SK-N-SH (cell line): ENCODE data around the gene PIK3CA. TPM values are rescaled to one million over a fixed set of nuclear protein-coding genes. Genes with fewer than 3 reads are reported as not detected.

Source experiments
- CTCF ChIA-PET: fragments of 300-600, 350-600 bp; formaldehyde crosslinking; extraction: SDS; loops from one replicate; lab custom pipeline; 2021; lab: Yijun Ruan, JAX
- POLR2A ChIA-PET: fragments of 350-600 bp; sonication (Branson Sonifier 250); formaldehyde crosslinking; extraction: SDS; loops from one replicate; lab custom pipeline; 2020; ENCODE audit warnings: antibody characterized with exemption, inconsistent platforms; lab: Yijun Ruan, JAX
- DNase-seq: peaks from one replicate; pipeline ENCODE4 v3.0.0; 2012
- H2AFZ ChIP-seq: fragments of 200-600 bp; sonication (generic); 2 replicates; pipeline ENCODE4 v1.8.1; 2016; ENCODE audit warnings: antibody characterized with exemption, mild to moderate bottlenecking, low read depth
- H3F3A ChIP-seq: fragments of 200-600 bp; sonication (generic); replicated peaks from 2 replicates; pipeline ENCODE3; 2016; ENCODE audit warnings: antibody characterized with exemption, mild to moderate bottlenecking; ENCODE audit not compliant: insufficient read depth
- H3K27ac ChIP-seq, 2 experiments: fragments of 200-500 bp in 1 of 2; fragments of 200-600 bp in 1 of 2; sonication (Bioruptor generic) in 1 of 2; sonication (generic), shearing (Covaris generic) in 1 of 2; 2 replicates each; pipeline versions ENCODE4 v1.5.1 to v1.6.1; 2014 to 2016; ENCODE audit warnings: low read depth in 2 of 2, inconsistent platforms in 1 of 2, low read length in 1 of 2, mild to moderate bottlenecking in 1 of 2, mixed read lengths in 1 of 2
- H3K27me3 ChIP-seq: fragments of 200-600 bp; sonication (generic), shearing (Covaris generic); 2 replicates; pipeline ENCODE4 v1.6.1; 2016; ENCODE audit warnings: mixed run types; ENCODE audit not compliant: insufficient read depth
- H3K36me3 ChIP-seq, 2 experiments: fragments of 200-500 bp in 1 of 2; fragments of 200-600 bp in 1 of 2; sonication (Bioruptor generic) in 1 of 2; sonication (generic) in 1 of 2; replicated peaks in 1 of 2; 2 replicates each; pipeline versions ENCODE3 to v1.5.1; 2014 to 2016; ENCODE audit warnings: low read length in 1 of 2, mild to moderate bottlenecking in 1 of 2; ENCODE audit not compliant: insufficient read depth in 2 of 2, control insufficient read depth in 1 of 2
- H3K4me1 ChIP-seq, 2 experiments: fragments of 200-500 bp in 1 of 2; fragments of 200-600 bp in 1 of 2; sonication (Bioruptor generic) in 1 of 2; sonication (generic), shearing (Covaris generic) in 1 of 2; 2 replicates each; pipeline versions ENCODE4 v1.5.1 to v1.6.1; 2014 to 2016; ENCODE audit warnings: low read depth in 1 of 2, low read length in 1 of 2, mixed run types in 1 of 2; ENCODE audit not compliant: insufficient read depth in 2 of 2, control insufficient read depth in 1 of 2
- H3K4me2 ChIP-seq: fragments of 200-600 bp; sonication (generic), shearing (Covaris generic); 2 replicates; pipeline ENCODE4 v1.6.1; 2017; ENCODE audit warnings: mixed run types
- H3K4me3 ChIP-seq, 2 experiments: fragments of 200-500 bp in 1 of 2; fragments of 200-600 bp in 1 of 2; sonication (Bioruptor generic) in 1 of 2; sonication (generic), shearing (Covaris generic) in 1 of 2; 2 replicates each; pipeline versions ENCODE4 v1.5.1 to v1.8.1; 2014 to 2016; ENCODE audit warnings: low read depth in 2 of 2, inconsistent platforms in 1 of 2, low read length in 1 of 2, mild to moderate bottlenecking in 1 of 2, mixed read lengths in 1 of 2, moderate library complexity in 1 of 2
- H3K79me2 ChIP-seq: fragments of 200-600 bp; sonication (generic); 2 replicates; pipeline ENCODE4 v1.8.1; 2017; ENCODE audit warnings: mild to moderate bottlenecking; ENCODE audit not compliant: insufficient read depth
- H3K9ac ChIP-seq: fragments of 200-600 bp; sonication (generic); 2 replicates; pipeline ENCODE4 v1.6.1; 2017; ENCODE audit warnings: mixed run types
- H3K9me2 ChIP-seq: fragments of 200-600 bp; sonication (generic); 2 replicates; pipeline ENCODE4 v1.6.1; 2017; ENCODE audit warnings: mixed run types
- H3K9me3 ChIP-seq: fragments of 200-600 bp; sonication (generic); 2 replicates; pipeline ENCODE4 v1.6.1; 2017; ENCODE audit warnings: mixed run types, mild to moderate bottlenecking, moderate library complexity
- H4K20me1 ChIP-seq: fragments of 200-600 bp; sonication (generic); 2 replicates; pipeline ENCODE4 v1.6.1; 2017; ENCODE audit warnings: mild to moderate bottlenecking, mixed run types; ENCODE audit not compliant: insufficient read depth
- CHD2 ChIP-seq: fragments of 150-350 bp; IDR thresholded peaks from 2 replicates; pipeline ENCODE4 v1.6.1; 2018; ENCODE audit warnings: low read length; ENCODE audit not compliant: partially characterized antibody
- ELF1 ChIP-seq: IDR thresholded peaks from 2 replicates; pipeline ENCODE4 v1.4.0; 2012
- FOXJ3 ChIP-seq: sonication (generic); formaldehyde crosslinking; IDR thresholded peaks from 2 replicates; pipeline ENCODE4 v1.5.1; 2020; ENCODE audit warnings: mild to moderate bottlenecking, missing genetic modification reagents
- MEF2A ChIP-seq: IDR thresholded peaks from 2 replicates; pipeline ENCODE4 v1.4.0; 2012; ENCODE audit warnings: low read depth, borderline replicate concordance
- RAD21 ChIP-seq: IDR thresholded peaks from 2 replicates; pipeline ENCODE4 v1.6.1; 2012; ENCODE audit warnings: mild to moderate bottlenecking, low read length
- RCOR1 ChIP-seq: fragments of 150-350 bp; IDR thresholded peaks from 2 replicates; pipeline ENCODE4 v1.6.1; 2017; ENCODE audit warnings: antibody characterized with exemption, low read length
- RFX5 ChIP-seq: IDR thresholded peaks from 2 replicates; pipeline ENCODE4 v1.6.1; 2012; ENCODE audit warnings: mild to moderate bottlenecking, improper control_type of control experiment, low read length
- YY1 ChIP-seq: IDR thresholded peaks from 2 replicates; pipeline ENCODE4 v1.4.0; 2012; ENCODE audit warnings: low read depth, mild to moderate bottlenecking
- WGBS: methylation state at CpG from one replicate; pipeline ENCODE4 v1.1.6; 2017; ENCODE audit warnings: low lambda C conversion rate; 5-methylcytosine and 5-hydroxymethylcytosine counted together
- polyA plus RNA-seq, 3 experiments: library from polyadenylated mRNA; depleted of rRNA; stranded (reverse); fragments of >200 nt; gene quantifications; 2 replicates each; pipeline ENCODE4 v1.2.3, GENCODE V29; 2012
- TF ChIP-seq, protein P1 (sequence below): IDR thresholded peaks from 2 replicates; pipeline ENCODE4; 2012
- TF ChIP-seq, protein P2 (sequence below): fragments of 200-600 bp; sonication (generic); IDR thresholded peaks from 2 replicates; pipeline ENCODE4 v1.6.1; 2017; ENCODE audit warnings: antibody characterized with exemption, mild to moderate bottlenecking, moderate library complexity
- TF ChIP-seq, protein P3 (sequence below): IDR thresholded peaks from 2 replicates; pipeline ENCODE4 v1.4.0; 2012; ENCODE audit warnings: low read depth, borderline replicate concordance
- TF ChIP-seq, protein P4 (sequence below): IDR thresholded peaks from 2 replicates; pipeline ENCODE4 v1.4.0; 2012; ENCODE audit warnings: low read depth, borderline replicate concordance

Gene PIK3CA
- polyA plus RNA-seq, 1 of the 3 experiments (the other 2 are of a cell fraction) = 3.2 TPM

DNA sequence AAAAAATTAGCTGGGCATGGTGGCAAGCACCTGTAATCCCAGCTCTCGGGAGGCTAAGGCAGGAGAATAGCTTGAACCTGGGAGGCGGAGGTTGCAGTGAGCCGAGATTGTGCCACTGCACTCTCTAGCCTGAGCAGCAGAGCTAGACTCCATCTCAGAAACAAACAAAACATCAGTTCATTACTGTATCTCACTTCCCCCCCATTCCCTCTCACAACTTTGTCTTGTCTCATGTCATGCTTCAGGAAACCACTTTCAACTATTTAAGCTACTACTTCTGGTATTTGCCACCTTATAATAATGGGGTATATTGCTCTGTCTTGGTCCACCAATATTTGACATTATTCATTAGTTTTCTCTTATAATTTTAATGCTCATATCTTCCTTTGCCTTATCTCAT, 26.2 kb downstream of the PIK3CA start (continued):
- TF ChIP-seq, protein P1, sequence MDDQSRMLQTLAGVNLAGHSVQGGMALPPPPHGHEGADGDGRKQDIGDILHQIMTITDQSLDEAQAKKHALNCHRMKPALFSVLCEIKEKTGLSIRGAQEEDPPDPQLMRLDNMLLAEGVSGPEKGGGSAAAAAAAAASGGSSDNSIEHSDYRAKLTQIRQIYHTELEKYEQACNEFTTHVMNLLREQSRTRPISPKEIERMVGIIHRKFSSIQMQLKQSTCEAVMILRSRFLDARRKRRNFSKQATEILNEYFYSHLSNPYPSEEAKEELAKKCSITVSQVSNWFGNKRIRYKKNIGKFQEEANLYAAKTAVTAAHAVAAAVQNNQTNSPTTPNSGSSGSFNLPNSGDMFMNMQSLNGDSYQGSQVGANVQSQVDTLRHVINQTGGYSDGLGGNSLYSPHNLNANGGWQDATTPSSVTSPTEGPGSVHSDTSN = no peak

DNA sequence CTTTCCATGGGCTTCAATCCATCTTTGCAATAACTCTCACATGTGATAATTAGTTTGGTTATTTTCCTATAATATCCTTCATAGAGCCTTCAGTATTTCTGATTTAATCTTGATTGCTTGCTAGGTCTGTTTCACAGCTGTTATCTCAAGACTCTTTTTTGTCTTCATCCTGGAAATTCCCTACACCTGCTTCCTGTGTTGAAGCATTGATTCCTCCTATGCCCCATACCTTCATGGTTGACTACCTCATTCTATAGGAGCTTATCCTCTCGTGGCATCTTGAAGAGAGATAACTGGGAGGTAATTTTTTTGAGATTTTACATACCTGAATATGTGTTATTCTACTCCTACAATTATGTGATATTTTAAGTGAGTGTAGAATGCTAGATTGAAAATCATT, 26.7 kb downstream of the PIK3CA start:
- POLR2A ChIA-PET = no interaction called here
- Histone ChIP-seq H3F3A (peaks cover 3% of the 10 kb centered on the region), H3K4me2 (no peak overlapping the region), H3K9ac (no peak overlapping the region), H3K36me3 (no peaks in the 10 kb centered on the region), H4K20me1 (peaks cover 13% of the 10 kb centered on the region; the same call in 1 of the 2 replicates), H3K4me1 (peaks cover 4 to 10% of the 10 kb centered on the region in 2 experiments; a peak in 3 of 4 replicates), H3K27ac (no peak overlapping the region), H3K4me3 (no peak overlapping the region), H3K79me2 (peaks cover 70% of the 10 kb centered on the region), H2AFZ (no peak overlapping the region), H3K9me2 (no peaks in the 10 kb centered on the region), H3K9me3 (peaks cover 9% of the 10 kb centered on the region; the same call in 1 of the 2 replicates), H3K27me3 (no peaks in the 10 kb centered on the region)
- CTCF ChIA-PET = no interaction called here
- DNase-seq = no peak
- WGBS = 67% methylated on average over 1 of the region's 1 CpG
- TF ChIP-seq, protein P2, sequence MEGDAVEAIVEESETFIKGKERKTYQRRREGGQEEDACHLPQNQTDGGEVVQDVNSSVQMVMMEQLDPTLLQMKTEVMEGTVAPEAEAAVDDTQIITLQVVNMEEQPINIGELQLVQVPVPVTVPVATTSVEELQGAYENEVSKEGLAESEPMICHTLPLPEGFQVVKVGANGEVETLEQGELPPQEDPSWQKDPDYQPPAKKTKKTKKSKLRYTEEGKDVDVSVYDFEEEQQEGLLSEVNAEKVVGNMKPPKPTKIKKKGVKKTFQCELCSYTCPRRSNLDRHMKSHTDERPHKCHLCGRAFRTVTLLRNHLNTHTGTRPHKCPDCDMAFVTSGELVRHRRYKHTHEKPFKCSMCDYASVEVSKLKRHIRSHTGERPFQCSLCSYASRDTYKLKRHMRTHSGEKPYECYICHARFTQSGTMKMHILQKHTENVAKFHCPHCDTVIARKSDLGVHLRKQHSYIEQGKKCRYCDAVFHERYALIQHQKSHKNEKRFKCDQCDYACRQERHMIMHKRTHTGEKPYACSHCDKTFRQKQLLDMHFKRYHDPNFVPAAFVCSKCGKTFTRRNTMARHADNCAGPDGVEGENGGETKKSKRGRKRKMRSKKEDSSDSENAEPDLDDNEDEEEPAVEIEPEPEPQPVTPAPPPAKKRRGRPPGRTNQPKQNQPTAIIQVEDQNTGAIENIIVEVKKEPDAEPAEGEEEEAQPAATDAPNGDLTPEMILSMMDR = no peak
- TF ChIP-seq, protein P3, sequence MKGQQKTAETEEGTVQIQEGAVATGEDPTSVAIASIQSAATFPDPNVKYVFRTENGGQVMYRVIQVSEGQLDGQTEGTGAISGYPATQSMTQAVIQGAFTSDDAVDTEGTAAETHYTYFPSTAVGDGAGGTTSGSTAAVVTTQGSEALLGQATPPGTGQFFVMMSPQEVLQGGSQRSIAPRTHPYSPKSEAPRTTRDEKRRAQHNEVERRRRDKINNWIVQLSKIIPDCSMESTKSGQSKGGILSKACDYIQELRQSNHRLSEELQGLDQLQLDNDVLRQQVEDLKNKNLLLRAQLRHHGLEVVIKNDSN = no peak
- no peak for TF ChIP-seq ELF1
- no peak for TF ChIP-seq FOXJ3 (CRISPR knock-in tag)
- TF ChIP-seq YY1 = no peak
- TF ChIP-seq, protein P4, sequence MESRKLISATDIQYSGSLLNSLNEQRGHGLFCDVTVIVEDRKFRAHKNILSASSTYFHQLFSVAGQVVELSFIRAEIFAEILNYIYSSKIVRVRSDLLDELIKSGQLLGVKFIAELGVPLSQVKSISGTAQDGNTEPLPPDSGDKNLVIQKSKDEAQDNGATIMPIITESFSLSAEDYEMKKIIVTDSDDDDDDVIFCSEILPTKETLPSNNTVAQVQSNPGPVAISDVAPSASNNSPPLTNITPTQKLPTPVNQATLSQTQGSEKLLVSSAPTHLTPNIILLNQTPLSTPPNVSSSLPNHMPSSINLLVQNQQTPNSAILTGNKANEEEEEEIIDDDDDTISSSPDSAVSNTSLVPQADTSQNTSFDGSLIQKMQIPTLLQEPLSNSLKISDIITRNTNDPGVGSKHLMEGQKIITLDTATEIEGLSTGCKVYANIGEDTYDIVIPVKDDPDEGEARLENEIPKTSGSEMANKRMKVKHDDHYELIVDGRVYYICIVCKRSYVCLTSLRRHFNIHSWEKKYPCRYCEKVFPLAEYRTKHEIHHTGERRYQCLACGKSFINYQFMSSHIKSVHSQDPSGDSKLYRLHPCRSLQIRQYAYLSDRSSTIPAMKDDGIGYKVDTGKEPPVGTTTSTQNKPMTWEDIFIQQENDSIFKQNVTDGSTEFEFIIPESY = no peak
- TF ChIP-seq RFX5 = no peak
- TF ChIP-seq RAD21 = no peak
- TF ChIP-seq RCOR1 = no peak
- TF ChIP-seq MEF2A = no peak
- TF ChIP-seq CHD2 = no peak
